HepG2 (cell line): ENCODE measurements around the gene GRAMD4. TPM values are rescaled to one million over a fixed set of nuclear protein-coding genes. Genes with fewer than 3 reads are reported as not detected.
A peak's percentile ranks its signal among the peaks of the same experiment; 100 is the strongest.

Experiments
- ARID5B ChIP-seq: IDR thresholded peaks from 2 replicates; pipeline ENCODE4 v1.4.0; 2020; ENCODE audit warnings: mild to moderate bottlenecking, missing genetic modification reagents
- ATF7 ChIP-seq, 2 experiments: fragments of 450-650 bp in 1 of 2; sonication (generic) in 1 of 2; formaldehyde crosslinking in 1 of 2; IDR thresholded peaks; 2 replicates each; pipeline versions ENCODE4 v1.4.0 to v1.6.1; 2016 to 2020; ENCODE audit warnings: antibody characterized with exemption in 1 of 2, mild to moderate bottlenecking in 1 of 2, missing genetic modification reagents in 1 of 2
- FOXA1 ChIP-seq, 2 experiments: fragments of 450-650 bp in 1 of 2; sonication (generic) in 1 of 2; formaldehyde crosslinking in 1 of 2; IDR thresholded peaks; 2 replicates each; pipeline versions ENCODE4 v1.4.0 to v1.6.1; 2016 to 2020; ENCODE audit warnings: missing genetic modification reagents in 1 of 2
- HDAC2 ChIP-seq: sonication (generic); formaldehyde crosslinking; IDR thresholded peaks from 2 replicates; pipeline ENCODE4 v1.4.0; 2020; ENCODE audit warnings: missing genetic modification reagents
- MAFK ChIP-seq, 2 experiments: IDR thresholded peaks in 1 of 2; conservative IDR thresholded peaks in 1 of 2; 2 replicates each; pipeline ENCODE4 v1.6.1; 2011; ENCODE audit warnings: improper control_type of control experiment in 2 of 2, low read length in 2 of 2
- PRPF4 ChIP-seq: fragments of 200-400 bp; formaldehyde crosslinking; IDR thresholded peaks from 2 replicates; pipeline ENCODE4 v1.6.1; 2016; ENCODE audit warnings: low read length, low read depth; ENCODE audit not compliant: poor library complexity, severe bottlenecking
- RFX3 ChIP-seq: IDR thresholded peaks from 2 replicates; pipeline ENCODE4 v1.6.1; 2016; ENCODE audit warnings: missing biosample characterization, missing genetic modification reagents
- RFXAP ChIP-seq: sonication (generic); formaldehyde crosslinking; IDR thresholded peaks from 2 replicates; pipeline ENCODE4 v1.4.0; 2020; ENCODE audit warnings: missing genetic modification reagents, borderline replicate concordance
- SIX4 ChIP-seq: sonication (generic); formaldehyde crosslinking; IDR thresholded peaks from 2 replicates; pipeline ENCODE4 v1.4.0; 2020; ENCODE audit warnings: missing genetic modification reagents
- ZFP41 ChIP-seq: sonication (generic); formaldehyde crosslinking; IDR thresholded peaks from 2 replicates; pipeline ENCODE4 v1.4.0; 2020; ENCODE audit warnings: mild to moderate bottlenecking, missing genetic modification reagents, borderline replicate concordance
- ZNF235 ChIP-seq: sonication (generic); formaldehyde crosslinking; IDR thresholded peaks from 2 replicates; pipeline ENCODE4 v1.8.1; 2023; ENCODE audit warnings: mild to moderate bottlenecking, missing genetic modification reagents, borderline replicate concordance
- ZNF609 ChIP-seq: sonication (generic); formaldehyde crosslinking; IDR thresholded peaks from 2 replicates; pipeline ENCODE4 v1.4.0; 2020; ENCODE audit warnings: mild to moderate bottlenecking, missing genetic modification reagents, borderline replicate concordance
- ZNF792 ChIP-seq: IDR thresholded peaks from 2 replicates; pipeline ENCODE4 v1.6.1; 2016
- polyA plus RNA-seq, 8 experiments: library from polyadenylated mRNA; depleted of rRNA in 3 of 8; stranded (reverse) in 7 of 8; unstranded in 1 of 8; fragments of >200 nt; fragmentation: Illumina TruSeq in 4 of 8; extraction: Trizol in 4 of 8; gene quantifications; 2 replicates each; pipeline versions ENCODE4 v1.2.1 to v1.2.3, GENCODE V29; 2011 to 2016; ENCODE audit warnings: low read depth in 4 of 8, missing spikeins in 1 of 8, mixed read lengths in 1 of 8; ENCODE audit not compliant: insufficient read depth in 1 of 8
- total RNA-seq, 5 experiments: library from RNA; depleted of rRNA; stranded (reverse); fragments of >200 nt; fragmentation: Illumina TruSeq; extraction: Trizol; gene quantifications; 2 replicates each; pipeline ENCODE4 v1.2.3, GENCODE V29; 2016; ENCODE audit warnings: low read depth in 1 of 5
- TF ChIP-seq, protein P1 (sequence below): sonication (generic); formaldehyde crosslinking; conservative IDR thresholded peaks from 2 replicates; pipeline ENCODE4 v1.8.1; 2023; ENCODE audit warnings: missing genetic modification reagents
- TF ChIP-seq, protein P2 (sequence below): sonication (generic); formaldehyde crosslinking; IDR thresholded peaks from 2 replicates; pipeline ENCODE4 v1.8.0; 2022; ENCODE audit warnings: mild to moderate bottlenecking, missing genetic modification reagents

Gene GRAMD4
- total and polyA plus RNA-seq, 2 of the 13 experiments (the other 11 are each of a cell fraction or from before 2014, with no cell fraction given): 15.2 to 15.7 TPM

DNA sequence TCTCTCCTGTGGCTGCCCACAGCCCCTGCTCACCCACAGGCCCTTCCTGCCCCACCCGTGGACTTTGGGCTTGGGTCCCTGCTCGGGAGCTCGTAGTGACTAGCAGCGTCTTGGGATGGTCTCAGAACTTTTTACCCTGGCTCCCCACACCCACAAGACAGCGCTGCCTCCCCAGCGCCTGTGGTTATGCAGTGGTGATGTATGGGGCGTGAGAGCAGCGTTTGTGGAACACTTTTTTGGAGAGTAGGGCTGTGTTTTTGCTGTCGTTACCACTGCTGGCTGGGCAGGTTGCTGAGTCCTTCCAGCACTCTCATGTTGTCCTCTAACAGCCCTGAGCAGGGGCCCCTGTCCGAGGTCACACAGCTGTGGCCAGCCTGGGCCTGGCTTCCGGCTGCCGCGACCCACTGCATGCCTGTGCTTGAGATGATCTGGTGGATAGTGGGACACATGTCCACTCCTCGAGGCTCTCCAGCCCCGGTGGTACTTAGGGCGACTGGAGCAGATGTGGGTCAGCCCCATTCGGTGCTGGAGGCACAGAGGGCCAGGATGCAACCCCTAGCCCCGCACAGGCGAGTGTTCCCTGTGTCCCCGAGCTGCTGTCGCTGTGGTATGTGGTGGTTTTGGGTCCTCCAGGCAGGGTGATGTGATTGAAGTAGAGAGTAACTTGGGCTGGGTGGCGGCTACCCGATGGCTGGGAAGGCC lies 7.1 kb upstream of the GRAMD4 start (continued):
- TF ChIP-seq ARID5B (CRISPR knock-in tag) (peak; percentile 43), ZNF792 (CRISPR knock-in tag) (no peak), MAFK (conservative IDR thresholded peaks at IDR 0.05 in 1 of 2, IDR thresholded peaks at IDR 0.05 in 1 of 2; ENCODE audit: low read length in 2 of 2) (no peak), SIX4 (CRISPR knock-in tag) (no peak), ATF7 (IDR thresholded peaks at IDR 0.05) (no peak), ATF7 (CRISPR knock-in tag; IDR thresholded peaks at IDR 0.05) (peak; percentile 32; the same call in 1 of the 2 replicates), RFXAP (CRISPR knock-in tag) (0 out of 2 replicates have a peak, but pooled peaks have one; percentile 62), ZNF235 (CRISPR knock-in tag) (no peak), ZNF609 (CRISPR knock-in tag) (peak; percentile 37; the same call in 1 of the 2 replicates), ZFP41 (CRISPR knock-in tag) (no peak), FOXA1 (IDR thresholded peaks at IDR 0.05) (no peak), FOXA1 (CRISPR knock-in tag; IDR thresholded peaks at IDR 0.05) (0 out of 2 replicates have a peak, but pooled peaks have one; percentile 9), RFX3 (CRISPR knock-in tag) (no peak), PRPF4 (no peak), HDAC2 (CRISPR knock-in tag) (no peak)
- TF ChIP-seq, protein P1, sequence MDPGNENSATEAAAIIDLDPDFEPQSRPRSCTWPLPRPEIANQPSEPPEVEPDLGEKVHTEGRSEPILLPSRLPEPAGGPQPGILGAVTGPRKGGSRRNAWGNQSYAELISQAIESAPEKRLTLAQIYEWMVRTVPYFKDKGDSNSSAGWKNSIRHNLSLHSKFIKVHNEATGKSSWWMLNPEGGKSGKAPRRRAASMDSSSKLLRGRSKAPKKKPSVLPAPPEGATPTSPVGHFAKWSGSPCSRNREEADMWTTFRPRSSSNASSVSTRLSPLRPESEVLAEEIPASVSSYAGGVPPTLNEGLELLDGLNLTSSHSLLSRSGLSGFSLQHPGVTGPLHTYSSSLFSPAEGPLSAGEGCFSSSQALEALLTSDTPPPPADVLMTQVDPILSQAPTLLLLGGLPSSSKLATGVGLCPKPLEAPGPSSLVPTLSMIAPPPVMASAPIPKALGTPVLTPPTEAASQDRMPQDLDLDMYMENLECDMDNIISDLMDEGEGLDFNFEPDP (CRISPR knock-in tag): no peak
- TF ChIP-seq, protein P2, sequence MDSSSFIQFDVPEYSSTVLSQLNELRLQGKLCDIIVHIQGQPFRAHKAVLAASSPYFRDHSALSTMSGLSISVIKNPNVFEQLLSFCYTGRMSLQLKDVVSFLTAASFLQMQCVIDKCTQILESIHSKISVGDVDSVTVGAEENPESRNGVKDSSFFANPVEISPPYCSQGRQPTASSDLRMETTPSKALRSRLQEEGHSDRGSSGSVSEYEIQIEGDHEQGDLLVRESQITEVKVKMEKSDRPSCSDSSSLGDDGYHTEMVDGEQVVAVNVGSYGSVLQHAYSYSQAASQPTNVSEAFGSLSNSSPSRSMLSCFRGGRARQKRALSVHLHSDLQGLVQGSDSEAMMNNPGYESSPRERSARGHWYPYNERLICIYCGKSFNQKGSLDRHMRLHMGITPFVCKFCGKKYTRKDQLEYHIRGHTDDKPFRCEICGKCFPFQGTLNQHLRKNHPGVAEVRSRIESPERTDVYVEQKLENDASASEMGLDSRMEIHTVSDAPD: no peak; the same call in 1 of the 2 replicates
